HepG2 (cell line): ENCODE data around the gene FHIT. TPM values are rescaled to one million over a fixed set of nuclear protein-coding genes. Genes with fewer than 3 reads are reported as not detected.
A peak's percentile ranks its signal among the peaks of the same experiment; 100 is the strongest.

ENCODE experiments used
- ATAC-seq: fragments of 200-7000 bp; cut with Tn5 transposase; 3 replicates; pipeline ENCODE4 v1.9.1; 2020; ENCODE audit warnings: mild to moderate bottlenecking, moderate library complexity
- BruUV-seq: library from RNA; stranded (reverse); fragments of 400-500 nt; replicated peaks from 2 replicates; lab custom pipeline; 2021; lab: Mats Ljungman, UMichigan
- CTCF ChIA-PET: fragments of 300-600 bp; formaldehyde crosslinking; extraction: SDS; loops from one replicate; lab custom pipeline; 2021; ENCODE audit warnings: low total read pairs, inconsistent platforms, low intra/inter-chr PET ratio; lab: Yijun Ruan, JAX
- POLR2A ChIA-PET: fragments of 350-600 bp; sonication (Branson Sonifier 250); formaldehyde crosslinking; loops from one replicate; lab custom pipeline; 2020; ENCODE audit warnings: antibody characterized with exemption, inconsistent platforms; lab: Yijun Ruan, JAX
- DNase-seq: peaks from one replicate; pipeline ENCODE4 v3.0.0-alpha.2; 2015; ENCODE audit warnings: low spot score
- FAIRE-seq: peaks from 3 replicates; lab custom pipeline; 2011; peaks lifted over from hg19 to GRCh38; lab: Jason Lieb, UNC
- H2AFZ ChIP-seq: one replicate; pipeline ENCODE4 v1.6.1; 2011; ENCODE audit warnings: low read length, inconsistent platforms
- H3K27ac ChIP-seq: fragments of 300-600 bp; 3 replicates; pipeline ENCODE4 v1.8.0; 2011; ENCODE audit warnings: mixed run types, mild to moderate bottlenecking, mixed read lengths, low read length, inconsistent platforms; ENCODE audit not compliant: insufficient read depth; ENCODE audit errors: extremely low read length
- H3K27me3 ChIP-seq, 2 experiments: fragments of 200-600 bp in 1 of 2; 2 replicates in 1 of 2; 3 replicates in 1 of 2; pipeline versions ENCODE4 v1.6.0 to v1.8.0; 2011; ENCODE audit warnings: low read length in 2 of 2, mild to moderate bottlenecking in 2 of 2, moderate library complexity in 2 of 2, inconsistent platforms in 1 of 2; ENCODE audit not compliant: insufficient read depth in 2 of 2, control insufficient read depth in 1 of 2
- H3K36me3 ChIP-seq, 2 experiments: fragments of 200-600 bp in 1 of 2; replicated peaks in 1 of 2; 2 replicates in 1 of 2; 3 replicates in 1 of 2; pipeline versions ENCODE4 v1.5.1 to v1.8.0; 2011; ENCODE audit warnings: low read length in 2 of 2, inconsistent platforms in 1 of 2; ENCODE audit not compliant: insufficient read depth in 2 of 2, control insufficient read depth in 1 of 2
- H3K4me1 ChIP-seq: 2 replicates; pipeline ENCODE4 v1.5.1; 2012; ENCODE audit warnings: low read length, inconsistent platforms; ENCODE audit not compliant: insufficient read depth
- H3K4me2 ChIP-seq: 2 replicates; pipeline ENCODE4 v1.6.0; 2011; ENCODE audit warnings: low read depth, low read length, inconsistent platforms
- H3K4me3 ChIP-seq, 3 experiments: fragments of 200-600 bp in 1 of 3; sonication (generic), shearing (Covaris generic) in 1 of 3; replicated peaks in 1 of 3; 2 replicates each; pipeline ENCODE4 v1.5.1; 2011 to 2016; ENCODE audit warnings: low read length in 3 of 3, inconsistent platforms in 2 of 3, low read depth in 2 of 3, mild to moderate bottlenecking in 2 of 3, control low read depth in 1 of 3, mixed read lengths in 1 of 3; ENCODE audit not compliant: insufficient read depth in 1 of 3
- H3K79me2 ChIP-seq: one replicate; pipeline ENCODE4 v1.6.1; 2011; ENCODE audit warnings: low read length, inconsistent platforms; ENCODE audit not compliant: insufficient read depth
- H3K9ac ChIP-seq: 2 replicates; pipeline ENCODE4 v1.6.0; 2011; ENCODE audit warnings: mild to moderate bottlenecking, low read depth, low read length, inconsistent platforms; ENCODE audit not compliant: insufficient read depth
- H3K9me3 ChIP-seq: 2 replicates; pipeline ENCODE4 v1.5.1; 2012; ENCODE audit warnings: mild to moderate bottlenecking, low read length
- H4K20me1 ChIP-seq: 2 replicates; pipeline ENCODE4 v1.6.0; 2011; ENCODE audit warnings: inconsistent platforms, mild to moderate bottlenecking, low read length, moderate library complexity; ENCODE audit not compliant: insufficient read depth
- HOXA5 ChIP-seq: sonication (generic); formaldehyde crosslinking; IDR thresholded peaks from 2 replicates; pipeline ENCODE4 v1.4.0; 2020; ENCODE audit warnings: missing genetic modification reagents
- JUND ChIP-seq: sonication (generic); formaldehyde crosslinking; IDR thresholded peaks from 2 replicates; pipeline ENCODE4 v1.8.0; 2022; ENCODE audit warnings: mild to moderate bottlenecking, missing genetic modification reagents
- MAFF ChIP-seq: IDR thresholded peaks from 2 replicates; pipeline ENCODE4 v1.6.1; 2011; ENCODE audit warnings: low read depth, low read length, improper control_type of control experiment
- MAFK ChIP-seq, 2 experiments: IDR thresholded peaks in 1 of 2; conservative IDR thresholded peaks in 1 of 2; 2 replicates each; pipeline ENCODE4 v1.6.1; 2011; ENCODE audit warnings: improper control_type of control experiment in 2 of 2, low read length in 2 of 2
- MEIS1 ChIP-seq: sonication (generic); formaldehyde crosslinking; IDR thresholded peaks from 2 replicates; pipeline ENCODE4 v1.9.0; 2021; ENCODE audit warnings: mild to moderate bottlenecking, missing genetic modification reagents, moderate library complexity, borderline replicate concordance
- PAWR ChIP-seq: sonication (generic); formaldehyde crosslinking; IDR thresholded peaks from 2 replicates; pipeline ENCODE4 v1.4.0; 2020; ENCODE audit warnings: missing genetic modification reagents, mild to moderate bottlenecking, borderline replicate concordance
- SP140L ChIP-seq: sonication (generic); formaldehyde crosslinking; IDR thresholded peaks from 2 replicates; pipeline ENCODE4 v1.4.0; 2020; ENCODE audit warnings: missing genetic modification reagents, borderline replicate concordance
- ZNF274 ChIP-seq: sonication (generic); formaldehyde crosslinking; IDR thresholded peaks from 2 replicates; pipeline ENCODE4 v1.5.1; 2020; ENCODE audit warnings: mild to moderate bottlenecking, missing genetic modification reagents
- ZNF569 ChIP-seq: sonication (generic); formaldehyde crosslinking; IDR thresholded peaks from 2 replicates; pipeline ENCODE4 v1.5.0; 2020; ENCODE audit warnings: mild to moderate bottlenecking, missing genetic modification reagents, moderate library complexity, borderline replicate concordance
- ZNF615 ChIP-seq: sonication (generic); formaldehyde crosslinking; IDR thresholded peaks from 2 replicates; pipeline ENCODE4 v1.5.0; 2020; ENCODE audit warnings: mild to moderate bottlenecking, missing genetic modification reagents, borderline replicate concordance
- WGBS: methylation state at CpG from one replicate; pipeline ENCODE4 v1.1.6; 2017; ENCODE audit warnings: low lambda C conversion rate; 5-methylcytosine and 5-hydroxymethylcytosine counted together
- in situ Hi-C: cut with HindIII; loops from 2 replicates; pipeline ENCODE4 v1.10.0; 2017; ENCODE audit warnings: low pct_unique_long_range_greater_than_20kb; ENCODE audit not compliant: extremely low pct_ligation_motif_present
- intact Hi-C: fragments of 100-400 bp; cut with micrococcal nuclease; formaldehyde crosslinking; loops from one replicate; pipeline ENCODE4 v1.10.0; 2022; ENCODE audit not compliant: unreplicated experiment
- polyA plus RNA-seq, 8 experiments: library from polyadenylated mRNA; depleted of rRNA in 3 of 8; stranded (reverse) in 7 of 8; unstranded in 1 of 8; fragments of >200 nt; fragmentation: Illumina TruSeq in 4 of 8; extraction: Trizol in 4 of 8; gene quantifications; 2 replicates each; pipeline versions ENCODE4 v1.2.1 to v1.2.3, GENCODE V29; 2011 to 2016; ENCODE audit warnings: low read depth in 4 of 8, missing spikeins in 1 of 8, mixed read lengths in 1 of 8; ENCODE audit not compliant: insufficient read depth in 1 of 8
- total RNA-seq, 5 experiments: library from RNA; depleted of rRNA; stranded (reverse); fragments of >200 nt; fragmentation: Illumina TruSeq; extraction: Trizol; gene quantifications; 2 replicates each; pipeline ENCODE4 v1.2.3, GENCODE V29; 2016; ENCODE audit warnings: low read depth in 1 of 5
- TF ChIP-seq, protein P1 (sequence below): IDR thresholded peaks from 2 replicates; pipeline ENCODE4 v1.6.1; 2016; ENCODE audit warnings: low read depth, control low read depth
- TF ChIP-seq, protein P2 (sequence below): sonication (generic); formaldehyde crosslinking; IDR thresholded peaks from 2 replicates; pipeline ENCODE4 v1.8.1; 2023; ENCODE audit warnings: missing genetic modification reagents, mild to moderate bottlenecking, borderline replicate concordance
- TF ChIP-seq, protein P3 (sequence below): sonication (generic); formaldehyde crosslinking; IDR thresholded peaks from 2 replicates; pipeline ENCODE4 v1.4.0; 2020; ENCODE audit warnings: low read depth, missing genetic modification reagents

The FHIT gene
- total and polyA plus RNA-seq, 2 of the 13 experiments (the other 11 are each of a cell fraction or from before 2014, with no cell fraction given), result 4.0 to 4.6 TPM

DNA sequence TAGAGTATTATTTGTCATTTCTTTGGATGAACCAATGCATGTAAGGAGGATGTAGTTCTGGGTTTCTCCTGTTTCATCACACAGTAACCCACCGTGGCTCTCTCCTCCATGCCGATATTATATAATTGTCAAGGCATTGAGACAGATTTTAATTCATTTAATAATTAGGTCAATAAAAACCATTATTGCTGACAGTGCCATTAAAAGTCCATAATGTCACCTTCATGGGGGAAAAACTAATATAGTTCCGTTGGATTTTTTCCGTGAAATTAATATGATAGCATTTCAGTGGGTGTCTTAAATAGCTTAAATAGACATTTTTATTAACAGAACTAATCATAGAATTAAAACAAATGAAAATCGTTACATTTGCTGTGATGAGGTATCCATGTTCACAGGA, 1453.7 kb downstream of the FHIT start:
- Histone ChIP-seq H3K4me1 (peaks cover 28% of the 10 kb centered on the region), H4K20me1 (no peaks in the 10 kb centered on the region), H3K36me3 (no peaks in the 10 kb centered on the region), H3K9me3 (no peaks in the 10 kb centered on the region)
- FAIRE-seq, result no peak
- intact Hi-C loops, result no loop called here
- CTCF ChIA-PET, result no interaction called here
- TF ChIP-seq MAFK (conservative IDR thresholded peaks at IDR 0.05 in 1 of 2, IDR thresholded peaks at IDR 0.05 in 1 of 2; ENCODE audit: low read length in 2 of 2) (peak; percentile 59 to 77), MAFF (peak; percentile 68), PAWR (CRISPR knock-in tag) (no peak)
- TF ChIP-seq, all 625 proteins: peak for 2
- Histone ChIP-seq H3K9ac (no peak overlapping the region), H3K4me3 (no peak overlapping the region), H3K27ac (no peak overlapping the region), H3K27me3 (no peaks in the 10 kb centered on the region; a peak in 1 of 5 replicates), H3K4me2 (no peak overlapping the region), H3K79me2 (no peaks in the 10 kb centered on the region), H2AFZ (no peak overlapping the region)
- in situ Hi-C loops, result no loop called here
- ATAC-seq, result no peak
- WGBS, result 51% methylated on average over 5 of the region's 5 CpGs
- BruUV-seq, result no TSS peak
- POLR2A ChIA-PET, result no interaction called here
- DNase-seq, result no peak

DNA sequence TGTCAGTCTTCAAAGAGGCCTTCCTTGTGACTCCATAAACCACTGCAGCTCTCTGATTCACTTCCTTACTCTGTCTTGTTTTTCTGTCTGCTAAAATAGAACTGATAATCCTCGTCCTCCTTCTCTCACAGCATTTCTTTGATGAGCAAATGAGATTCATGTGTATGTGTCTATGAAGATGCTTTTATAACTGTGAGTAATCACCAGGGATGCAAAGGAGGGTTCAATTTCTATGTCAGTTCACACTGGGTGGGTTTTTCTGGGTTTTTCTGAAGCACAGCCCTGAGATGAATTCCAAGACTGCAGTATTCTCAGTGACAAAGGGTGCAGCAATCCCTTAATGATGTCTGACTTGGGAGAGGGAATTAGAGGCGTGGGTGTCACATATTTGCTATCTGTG, 1454.8 kb downstream of the FHIT start:
- 56% methylated on average over 2 of the region's 2 CpGs for WGBS
- intact Hi-C loops (no loop called here), in situ Hi-C loops (no loop called here)
- Histone ChIP-seq H2AFZ (no peak overlapping the region), H3K27ac (no peak overlapping the region), H3K27me3 (no peaks in the 10 kb centered on the region; a peak in 1 of 5 replicates), H3K79me2 (no peaks in the 10 kb centered on the region), H3K9me3 (no peaks in the 10 kb centered on the region), H3K4me2 (no peak overlapping the region), H3K9ac (no peak overlapping the region), H3K4me1 (peaks cover 28% of the 10 kb centered on the region), H4K20me1 (no peaks in the 10 kb centered on the region), H3K4me3 (no peak overlapping the region), H3K36me3 (no peaks in the 10 kb centered on the region)
- no TSS peak for BruUV-seq
- FAIRE-seq (no peak), DNase-seq (no peak), ATAC-seq (no peak)
- ChIA-PET CTCF (no interaction called here), POLR2A (no interaction called here)
- TF ChIP-seq ZNF569 (no peak), MEIS1 (no peak), ZNF274 (CRISPR knock-in tag) (no peak), HOXA5 (no peak), SP140L (no peak), ZNF615 (CRISPR knock-in tag) (no peak), JUND (CRISPR knock-in tag) (no peak)
- TF ChIP-seq, protein P1, sequence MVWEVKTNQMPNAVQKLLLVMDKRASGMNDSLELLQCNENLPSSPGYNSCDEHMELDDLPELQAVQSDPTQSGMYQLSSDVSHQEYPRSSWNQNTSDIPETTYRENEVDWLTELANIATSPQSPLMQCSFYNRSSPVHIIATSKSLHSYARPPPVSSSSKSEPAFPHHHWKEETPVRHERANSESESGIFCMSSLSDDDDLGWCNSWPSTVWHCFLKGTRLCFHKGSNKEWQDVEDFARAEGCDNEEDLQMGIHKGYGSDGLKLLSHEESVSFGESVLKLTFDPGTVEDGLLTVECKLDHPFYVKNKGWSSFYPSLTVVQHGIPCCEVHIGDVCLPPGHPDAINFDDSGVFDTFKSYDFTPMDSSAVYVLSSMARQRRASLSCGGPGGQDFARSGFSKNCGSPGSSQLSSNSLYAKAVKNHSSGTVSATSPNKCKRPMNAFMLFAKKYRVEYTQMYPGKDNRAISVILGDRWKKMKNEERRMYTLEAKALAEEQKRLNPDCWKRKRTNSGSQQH (CRISPR knock-in tag), result no peak
- TF ChIP-seq, protein P2, sequence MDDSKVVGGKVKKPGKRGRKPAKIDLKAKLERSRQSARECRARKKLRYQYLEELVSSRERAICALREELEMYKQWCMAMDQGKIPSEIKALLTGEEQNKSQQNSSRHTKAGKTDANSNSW (CRISPR knock-in tag), result no peak
- TF ChIP-seq, protein P3, sequence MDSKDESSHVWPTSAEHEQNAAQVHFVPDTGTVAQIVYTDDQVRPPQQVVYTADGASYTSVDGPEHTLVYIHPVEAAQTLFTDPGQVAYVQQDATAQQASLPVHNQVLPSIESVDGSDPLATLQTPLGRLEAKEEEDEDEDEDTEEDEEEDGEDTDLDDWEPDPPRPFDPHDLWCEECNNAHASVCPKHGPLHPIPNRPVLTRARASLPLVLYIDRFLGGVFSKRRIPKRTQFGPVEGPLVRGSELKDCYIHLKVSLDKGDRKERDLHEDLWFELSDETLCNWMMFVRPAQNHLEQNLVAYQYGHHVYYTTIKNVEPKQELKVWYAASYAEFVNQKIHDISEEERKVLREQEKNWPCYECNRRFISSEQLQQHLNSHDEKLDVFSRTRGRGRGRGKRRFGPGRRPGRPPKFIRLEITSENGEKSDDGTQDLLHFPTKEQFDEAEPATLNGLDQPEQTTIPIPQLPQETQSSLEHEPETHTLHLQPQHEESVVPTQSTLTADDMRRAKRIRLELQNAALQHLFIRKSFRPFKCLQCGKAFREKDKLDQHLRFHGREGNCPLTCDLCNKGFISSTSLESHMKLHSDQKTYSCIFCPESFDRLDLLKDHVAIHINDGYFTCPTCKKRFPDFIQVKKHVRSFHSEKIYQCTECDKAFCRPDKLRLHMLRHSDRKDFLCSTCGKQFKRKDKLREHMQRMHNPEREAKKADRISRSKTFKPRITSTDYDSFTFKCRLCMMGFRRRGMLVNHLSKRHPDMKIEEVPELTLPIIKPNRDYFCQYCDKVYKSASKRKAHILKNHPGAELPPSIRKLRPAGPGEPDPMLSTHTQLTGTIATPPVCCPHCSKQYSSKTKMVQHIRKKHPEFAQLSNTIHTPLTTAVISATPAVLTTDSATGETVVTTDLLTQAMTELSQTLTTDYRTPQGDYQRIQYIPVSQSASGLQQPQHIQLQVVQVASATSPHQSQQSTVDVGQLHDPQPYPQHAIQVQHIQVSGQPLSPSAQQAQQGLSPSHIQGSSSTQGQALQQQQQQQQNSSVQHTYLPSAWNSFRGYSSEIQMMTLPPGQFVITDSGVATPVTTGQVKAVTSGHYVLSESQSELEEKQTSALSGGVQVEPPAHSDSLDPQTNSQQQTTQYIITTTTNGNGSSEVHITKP (CRISPR knock-in tag), result no peak
